MM.1S (cell line): ENCODE results near the gene HDAC1.

Experiments
- CTCF ChIP-seq: fragments of 300-600 bp; sonication (generic); IDR thresholded peaks from 2 replicates; pipeline ENCODE4 v1.5.1; 2016; ENCODE audit warnings: antibody characterized with exemption, low read length, mixed read lengths
- EZH2 ChIP-seq: fragments of 300-600 bp; sonication (generic); optimal IDR thresholded peaks from 2 replicates; pipeline ENCODE3; 2017; ENCODE audit warnings: low read depth, mild to moderate bottlenecking, antibody characterized with exemption, low read length, mixed read lengths
- EZH2phosphoT487 ChIP-seq: fragments of 300-600 bp; sonication (generic); IDR thresholded peaks from 2 replicates; pipeline ENCODE4 v1.6.1; 2018; ENCODE audit warnings: antibody characterized with exemption, low read length

- TF ChIP-seq CTCF (no peak), EZH2 (no peak), EZH2phosphoT487 (no peak)
Observed at GRCh38 chr1:32349211-32349708, 57.4 kb downstream of the HDAC1 start.
